ENCODE measurements around the gene HENMT1. TPM values are rescaled to one million over a fixed set of nuclear protein-coding genes. Genes with fewer than 3 reads are reported as not detected.
A peak's percentile ranks its signal among the peaks of the same experiment; 100 is the strongest.

HENMT1 gene
- total and polyA plus RNA-seq, 5 donors: 1.7 to 3.0 (median 2.1) TPM

DNA sequence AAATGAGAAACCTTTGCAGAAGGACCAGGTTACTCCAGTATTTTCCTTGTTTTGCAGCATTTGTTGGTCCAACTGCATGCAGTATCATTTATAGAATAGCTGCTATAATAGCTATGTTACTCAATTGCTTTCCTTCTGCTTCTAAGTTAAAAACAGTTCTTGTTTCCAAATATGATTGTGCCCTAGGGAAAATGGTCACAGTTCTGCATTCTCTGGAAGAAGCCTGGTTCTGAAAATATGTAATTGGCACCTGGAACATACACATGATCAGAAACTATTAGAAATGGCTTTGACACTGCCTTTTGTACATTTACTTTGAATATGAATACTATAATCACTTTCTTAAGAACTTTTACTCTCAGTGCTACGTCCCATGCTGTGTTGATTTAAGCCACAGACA lies 33.6 kb downstream of the HENMT1 start:
- Histone ChIP-seq H3K4me3 (ENCODE audit: low read length) (no peak overlapping the region), H3K27me3 (ENCODE audit: control insufficient read depth, insufficient read depth) (no peaks in the 10 kb centered on the region), H3K27ac (ENCODE audit: low read length) (no peak overlapping the region), H3K9me3 (ENCODE audit: control insufficient read depth, low read length) (no peaks in the 10 kb centered on the region), H3K4me1 (ENCODE audit: control insufficient read depth, insufficient read depth, low read length) (no peaks in the 10 kb centered on the region)
- DNase-seq: no peak
- intact Hi-C loops (cut with DNase I): loop anchor here in 1 of 4 donors (10.0 kb wide), 1 partner anchor 72 kb away; no protein-coding TSS in a partner anchor
- WGBS: 64% methylated on average over 1 of the region's 1 CpG
- ATAC-seq: no peak

DNA sequence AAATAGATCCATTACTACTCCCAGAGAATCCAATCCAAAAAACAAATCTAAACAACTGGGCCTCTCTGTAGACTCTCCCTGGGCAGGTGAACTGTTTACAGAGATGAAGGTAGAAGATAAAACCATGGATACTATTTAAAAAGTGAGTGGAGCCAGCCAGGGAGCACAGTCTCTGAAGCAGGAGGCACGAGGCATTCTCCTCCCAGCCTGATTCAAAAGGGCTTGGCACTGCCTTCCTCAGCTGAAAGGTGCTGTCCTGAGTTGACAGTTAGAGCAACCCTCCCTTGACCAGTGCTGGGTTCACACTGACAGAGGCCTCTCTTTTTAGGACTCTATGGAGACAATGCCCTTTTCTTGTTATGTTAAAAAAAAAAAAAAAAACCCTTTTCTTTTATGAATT lies 36.8 kb downstream of the HENMT1 start:
- ATAC-seq: peak in 1 of 2 donors; percentile 52
- no peaks in the 10 kb centered on the region for H3K9me3 ChIP-seq (ENCODE audit: control insufficient read depth, low read length)
- H3K4me1 ChIP-seq (ENCODE audit: control insufficient read depth, insufficient read depth, low read length): no peaks in the 10 kb centered on the region
- WGBS: 62% methylated on average over 1 of the region's 1 CpG
- no peak overlapping the region for H3K27ac ChIP-seq (ENCODE audit: low read length)
- intact Hi-C loops (cut with DNase I): loop anchor here in 1 of 4 donors (10.0 kb wide), 1 partner anchor 69 kb away; no protein-coding TSS in a partner anchor
- no peak for DNase-seq
- no peaks in the 10 kb centered on the region for H3K27me3 ChIP-seq (ENCODE audit: control insufficient read depth, insufficient read depth)
- no peak overlapping the region for H3K4me3 ChIP-seq (ENCODE audit: low read length)

DNA sequence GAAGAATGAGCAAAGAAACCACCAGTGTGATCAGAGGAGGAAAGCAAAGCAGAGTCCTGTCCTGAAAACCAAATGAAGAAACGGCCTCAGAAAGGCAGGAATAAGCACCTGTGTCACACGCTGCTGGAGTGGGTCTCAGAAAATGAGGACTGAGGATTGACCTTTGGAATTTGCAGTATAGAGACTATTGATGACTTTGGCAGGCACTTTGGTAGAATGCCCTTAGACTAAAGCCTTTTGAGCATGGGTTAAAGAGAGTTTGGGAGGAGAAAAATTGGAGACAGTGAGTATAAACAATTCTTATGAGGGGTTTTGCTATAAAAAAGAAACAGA lies 43.2 kb downstream of the HENMT1 start:
- ATAC-seq (no peak), DNase-seq (no peak)
- intact Hi-C loops (cut with DNase I): loop anchor here in 1 of 4 donors (10.0 kb wide), 1 partner anchor 53 kb away; the partner anchor contains the start of gene EEIG2
- Histone ChIP-seq H3K9me3 (ENCODE audit: control insufficient read depth, low read length) (no peaks in the 10 kb centered on the region), H3K27ac (ENCODE audit: low read length) (no peak overlapping the region), H3K4me1 (ENCODE audit: control insufficient read depth, insufficient read depth, low read length) (no peaks in the 10 kb centered on the region), H3K27me3 (ENCODE audit: control insufficient read depth, insufficient read depth) (no peaks in the 10 kb centered on the region), H3K4me3 (ENCODE audit: low read length) (no peak overlapping the region)
- whole genome bisulfite sequencing: 96% methylated on average over 2 of the region's 2 CpGs

DNA sequence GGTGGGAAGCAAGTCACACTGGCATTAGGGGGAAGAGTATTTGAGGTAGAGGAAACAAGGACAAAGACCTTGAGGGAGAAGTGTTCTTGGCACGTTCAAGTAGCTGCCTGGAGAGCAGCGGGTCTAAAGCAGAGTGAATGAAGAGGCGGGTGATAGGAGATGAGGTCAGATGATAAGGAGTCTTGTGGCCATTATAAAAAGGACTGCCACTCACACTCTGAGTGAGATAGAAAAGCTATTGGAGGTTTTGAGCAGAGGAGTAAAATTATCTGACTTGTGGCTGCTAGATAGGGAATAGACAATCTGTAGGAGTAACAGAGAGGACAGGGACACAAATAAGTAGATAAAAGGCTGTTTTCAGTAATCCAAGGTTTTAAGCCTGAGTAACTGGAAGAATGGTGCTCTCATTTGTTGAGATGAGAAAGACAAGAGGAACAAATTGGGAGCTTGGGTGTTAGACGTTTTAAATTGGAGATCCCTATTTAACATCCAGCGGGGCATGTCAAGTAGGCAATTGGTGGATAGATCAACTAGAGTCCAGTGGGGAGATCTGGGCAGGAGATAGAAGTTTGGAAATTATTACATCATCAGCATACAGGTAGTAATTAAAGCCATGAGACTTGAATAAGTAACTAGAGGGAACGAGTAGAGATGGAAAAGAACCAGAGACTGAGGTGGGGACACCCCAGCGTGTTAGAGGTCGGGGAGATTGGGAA lies 43.7 kb downstream of the HENMT1 start:
- intact Hi-C loops (cut with DNase I): loop anchor here in 1 of 4 donors (10.0 kb wide), 1 partner anchor 52 kb away; the partner anchor contains the start of gene EEIG2
- DNase-seq (no peak), ATAC-seq (no peak)
- Histone ChIP-seq H3K27me3 (ENCODE audit: control insufficient read depth, insufficient read depth) (no peaks in the 10 kb centered on the region), H3K27ac (ENCODE audit: low read length) (no peak overlapping the region), H3K4me1 (ENCODE audit: control insufficient read depth, insufficient read depth, low read length) (no peaks in the 10 kb centered on the region), H3K9me3 (ENCODE audit: control insufficient read depth, low read length) (no peaks in the 10 kb centered on the region), H3K4me3 (ENCODE audit: low read length) (no peak overlapping the region)
- 86% methylated on average over 8 of the region's 8 CpGs for WGBS

DNA sequence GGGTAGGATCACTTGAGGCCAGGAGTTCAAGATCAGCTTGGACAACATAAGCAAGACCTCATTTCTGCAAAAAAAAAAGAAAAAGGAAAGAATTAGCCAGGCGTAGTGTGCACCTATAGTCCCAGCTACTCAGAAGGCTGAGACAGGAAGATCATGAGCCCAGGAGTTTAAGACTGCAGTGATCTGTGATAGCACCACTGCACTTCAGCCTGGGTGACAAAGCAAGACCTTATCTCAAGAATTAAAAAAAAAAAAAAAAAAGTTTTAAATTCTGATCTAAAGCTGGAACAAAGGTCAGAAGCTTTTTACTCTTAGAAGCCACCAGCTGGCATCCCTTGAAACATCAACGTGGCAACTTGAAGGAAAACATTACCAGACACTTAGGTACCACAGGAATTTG lies 45.3 kb downstream of the HENMT1 start:
- Histone ChIP-seq H3K27ac (ENCODE audit: low read length) (no peak overlapping the region), H3K9me3 (ENCODE audit: control insufficient read depth, low read length) (no peaks in the 10 kb centered on the region), H3K27me3 (ENCODE audit: control insufficient read depth, insufficient read depth) (no peaks in the 10 kb centered on the region), H3K4me3 (ENCODE audit: low read length) (no peak overlapping the region), H3K4me1 (ENCODE audit: control insufficient read depth, insufficient read depth, low read length) (no peaks in the 10 kb centered on the region)
- 49% methylated on average over 2 of the region's 2 CpGs for WGBS
- intact Hi-C loops (cut with DNase I): loop anchor here in 1 of 4 donors (10.0 kb wide), 1 partner anchor 51 kb away; the partner anchor contains the start of gene EEIG2
- DNase-seq: no peak
- ATAC-seq: no peak

DNA sequence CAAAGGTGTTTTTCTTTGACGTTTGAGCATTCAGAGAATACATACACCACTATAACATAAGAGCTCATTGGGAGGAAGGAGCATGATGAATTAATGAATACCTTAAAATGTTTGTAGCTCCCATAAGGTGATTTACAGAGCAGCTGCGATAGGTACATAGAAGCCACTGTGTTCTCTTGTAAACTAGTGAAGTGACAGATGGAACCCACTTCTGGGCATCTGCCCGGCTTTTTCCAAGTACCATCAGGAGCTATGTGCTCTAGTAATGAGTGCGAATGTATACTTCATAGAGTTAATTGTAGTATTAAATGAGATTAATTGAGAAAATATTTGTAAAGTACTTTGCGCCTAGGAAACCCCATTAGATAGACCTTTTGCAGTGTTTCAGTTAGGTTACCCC lies 48.4 kb downstream of the HENMT1 start:
- ATAC-seq: no peak
- intact Hi-C loops (cut with DNase I): loop anchor here in 1 of 4 donors (10.0 kb wide), 1 partner anchor 48 kb away; the partner anchor contains the start of gene EEIG2

DNA sequence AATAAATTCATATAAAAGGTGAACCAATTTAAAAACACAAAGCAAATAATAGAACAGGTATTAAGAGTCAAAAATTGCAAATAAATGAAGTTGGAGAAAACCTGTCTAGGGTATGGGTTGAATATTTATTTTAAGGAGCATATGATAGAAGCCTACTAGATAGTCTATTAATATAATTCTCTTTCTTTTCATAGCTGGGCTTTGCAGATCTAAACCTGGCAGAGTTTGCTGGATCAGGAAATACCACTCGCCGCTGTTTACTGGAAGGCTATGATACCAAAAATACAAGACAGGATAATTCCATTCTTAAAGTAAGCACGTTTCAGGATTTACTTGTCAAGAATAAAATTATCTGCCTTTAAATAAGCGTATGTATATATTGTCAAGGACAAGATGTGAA lies 48.9 kb downstream of the HENMT1 start:
- intact Hi-C loops (cut with DNase I): loop anchor here in 1 of 4 donors (10.0 kb wide), 1 partner anchor 47 kb away; the partner anchor contains the start of gene EEIG2
- Histone ChIP-seq H3K9me3 (ENCODE audit: control insufficient read depth, low read length) (no peaks in the 10 kb centered on the region), H3K27ac (ENCODE audit: low read length) (no peak overlapping the region), H3K4me1 (ENCODE audit: control insufficient read depth, insufficient read depth, low read length) (peaks cover 3% of the 10 kb centered on the region), H3K4me3 (ENCODE audit: low read length) (no peak overlapping the region), H3K27me3 (ENCODE audit: control insufficient read depth, insufficient read depth) (no peaks in the 10 kb centered on the region)
- no peak for DNase-seq
- ATAC-seq: no peak
- 59% methylated on average over 4 of the region's 4 CpGs for WGBS

More for the DNA sequence above, 48.4 kb downstream of the HENMT1 start:
- no peaks in the 10 kb centered on the region for H3K9me3 ChIP-seq (ENCODE audit: control insufficient read depth, low read length)
- no peak for DNase-seq
- peaks cover 3% of the 10 kb centered on the region for H3K4me1 ChIP-seq (ENCODE audit: control insufficient read depth, insufficient read depth, low read length)
- H3K27ac ChIP-seq (ENCODE audit: low read length): no peak overlapping the region
- no peaks in the 10 kb centered on the region for H3K27me3 ChIP-seq (ENCODE audit: control insufficient read depth, insufficient read depth)
- 94% methylated on average over 5 of the region's 5 CpGs for WGBS
- H3K4me3 ChIP-seq (ENCODE audit: low read length): no peak overlapping the region

DNA sequence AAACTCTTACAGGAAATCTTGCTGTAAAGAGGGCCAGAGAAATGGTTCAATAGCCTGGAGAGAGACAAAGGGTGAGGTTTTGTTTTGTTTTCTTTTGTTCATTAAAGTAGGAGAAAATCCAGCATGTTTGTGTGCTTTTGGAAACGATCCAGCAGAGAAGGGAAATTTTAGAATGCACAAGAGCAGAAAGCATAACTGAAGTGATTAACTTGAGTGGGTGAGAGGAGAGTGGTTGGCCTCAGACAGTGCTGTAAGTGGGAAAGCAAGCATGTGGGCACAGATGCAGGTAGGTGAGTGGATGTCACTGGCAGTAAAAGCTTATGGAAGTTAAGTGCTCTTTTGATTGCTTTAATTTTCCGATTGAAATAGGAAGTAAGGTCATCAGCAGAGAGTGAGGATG lies 50.8 kb downstream of the HENMT1 start:
- no peaks in the 10 kb centered on the region for H3K9me3 ChIP-seq (ENCODE audit: control insufficient read depth, low read length)
- intact Hi-C loops (cut with DNase I): loop anchor here in 1 of 4 donors (10.0 kb wide), 1 partner anchor 45 kb away; the partner anchor contains the start of gene EEIG2
- DNase-seq (no peak), ATAC-seq (peak; percentile 74 to 90)
- H3K27ac ChIP-seq (ENCODE audit: low read length): no peak overlapping the region
- no peak overlapping the region for H3K4me3 ChIP-seq (ENCODE audit: low read length)
- peaks cover 3% of the 10 kb centered on the region for H3K4me1 ChIP-seq (ENCODE audit: control insufficient read depth, insufficient read depth, low read length)
- 32% methylated on average over 2 of the region's 2 CpGs for WGBS
- no peaks in the 10 kb centered on the region for H3K27me3 ChIP-seq (ENCODE audit: control insufficient read depth, insufficient read depth)

DNA sequence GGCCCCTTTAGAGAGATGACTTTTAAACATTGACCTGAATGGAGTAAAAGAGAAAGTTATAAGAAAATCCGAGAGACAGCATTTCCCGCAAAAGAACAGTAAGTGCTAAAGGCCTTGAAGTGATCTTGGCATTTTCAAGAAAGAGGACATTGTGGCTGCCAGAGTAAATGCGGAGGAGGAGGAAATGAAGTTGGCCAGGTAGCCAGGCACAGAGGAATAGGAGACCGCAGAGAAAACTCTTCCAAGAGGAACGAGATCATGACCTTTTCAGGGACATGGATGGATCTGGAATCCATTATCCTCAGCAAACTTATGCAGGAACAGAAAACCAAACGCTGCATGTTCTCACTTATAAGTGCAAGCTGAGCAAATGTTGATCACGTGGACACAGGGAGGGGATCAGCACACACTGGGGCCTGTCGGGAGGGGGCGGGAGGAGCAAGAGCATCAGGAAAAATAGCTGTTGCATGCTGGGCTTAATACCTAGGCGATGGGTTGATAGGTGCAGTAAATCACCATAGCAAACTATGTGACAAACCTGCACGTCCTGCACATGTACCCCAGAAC lies 51.3 kb downstream of the HENMT1 start:
- Histone ChIP-seq H3K4me3 (ENCODE audit: low read length) (no peak overlapping the region), H3K27ac (ENCODE audit: low read length) (no peak overlapping the region), H3K9me3 (ENCODE audit: control insufficient read depth, low read length) (no peaks in the 10 kb centered on the region), H3K4me1 (ENCODE audit: control insufficient read depth, insufficient read depth, low read length) (peaks cover 3% of the 10 kb centered on the region), H3K27me3 (ENCODE audit: control insufficient read depth, insufficient read depth) (no peaks in the 10 kb centered on the region)
- WGBS: 38% methylated on average over 11 of the region's 11 CpGs
- peak; percentile 60 to 68 for ATAC-seq
- DNase-seq: no peak
- intact Hi-C loops (cut with DNase I): loop anchor here in 1 of 4 donors (10.0 kb wide), 1 partner anchor 45 kb away; the partner anchor contains the start of gene EEIG2

DNA sequence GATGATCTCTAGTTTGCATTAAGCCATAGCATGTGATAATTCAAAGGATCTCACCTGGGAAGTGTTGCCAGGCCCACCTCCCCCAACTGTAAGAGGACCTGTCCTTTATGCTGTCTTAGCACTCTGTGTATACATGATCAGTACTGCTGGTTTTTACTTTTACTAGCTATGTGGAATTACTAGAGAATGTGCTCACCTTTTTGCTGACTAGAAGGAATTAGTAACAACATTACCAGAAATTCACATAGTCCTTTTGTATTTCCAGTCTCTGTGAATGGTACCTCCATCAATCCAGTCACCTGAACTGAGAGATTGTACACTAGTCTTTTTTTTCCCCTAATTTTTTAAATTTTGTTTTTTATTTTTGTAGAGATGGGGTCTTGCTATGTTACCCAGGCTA lies 54.4 kb downstream of the HENMT1 start:
- Histone ChIP-seq H3K27ac (ENCODE audit: low read length) (no peak overlapping the region), H3K4me1 (ENCODE audit: control insufficient read depth, insufficient read depth, low read length) (peaks cover 3% of the 10 kb centered on the region), H3K9me3 (ENCODE audit: control insufficient read depth, low read length) (no peaks in the 10 kb centered on the region), H3K27me3 (ENCODE audit: control insufficient read depth, insufficient read depth) (no peaks in the 10 kb centered on the region), H3K4me3 (ENCODE audit: low read length) (no peak overlapping the region)
- intact Hi-C loops (cut with DNase I): no loop called here
- DNase-seq (no peak), ATAC-seq (no peak)

DNA sequence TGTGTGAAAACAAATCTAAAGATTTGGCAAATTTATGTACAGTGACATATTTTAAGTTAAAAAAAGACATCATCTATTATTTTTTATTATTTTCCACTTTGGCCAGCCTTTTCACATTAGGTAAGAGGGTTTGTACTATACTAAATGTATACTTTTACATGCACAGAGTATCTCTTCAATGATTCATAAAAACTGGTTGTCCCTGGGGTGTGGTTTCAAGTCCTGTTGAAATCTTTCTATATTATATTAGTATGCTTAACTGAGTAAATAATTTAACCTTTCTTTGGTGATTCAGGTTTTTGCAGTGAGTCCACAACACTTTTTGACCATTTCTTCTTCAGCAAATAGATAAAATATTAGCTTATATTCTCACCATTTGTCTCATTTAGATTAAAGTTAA lies 55.3 kb downstream of the HENMT1 start:
- no peak for DNase-seq
- no peaks in the 10 kb centered on the region for H3K27me3 ChIP-seq (ENCODE audit: control insufficient read depth, insufficient read depth)
- peaks cover 3% of the 10 kb centered on the region for H3K4me1 ChIP-seq (ENCODE audit: control insufficient read depth, insufficient read depth, low read length)
- intact Hi-C loops (cut with DNase I): no loop called here
- H3K9me3 ChIP-seq (ENCODE audit: control insufficient read depth, low read length): no peaks in the 10 kb centered on the region
- no peak overlapping the region for H3K4me3 ChIP-seq (ENCODE audit: low read length)
- no peak overlapping the region for H3K27ac ChIP-seq (ENCODE audit: low read length)
- ATAC-seq: no peak
